Dermis blood vessel endothelial cell (primary cell): ENCODE data around the gene PSIP1. TPM values are rescaled to one million over a fixed set of nuclear protein-coding genes. Genes with fewer than 3 reads are reported as not detected.
"Not testable (repeated sequence)": the region's sequence is repeated elsewhere in the genome, so short reads cannot be mapped to it uniquely, and the experiment has no call there.

Experiments used
- DNase-seq: peaks from one replicate; pipeline ENCODE4 v3.0.0; 2010
- total RNA-seq: library from RNA; depleted of rRNA; stranded (reverse); fragments of >200 nt; gene quantifications from 2 replicates; pipeline ENCODE4 v1.2.3, GENCODE V29; 2014

The PSIP1 gene
- total RNA-seq, 1 donor from 2014 or later, result 55.8 TPM

DNA sequence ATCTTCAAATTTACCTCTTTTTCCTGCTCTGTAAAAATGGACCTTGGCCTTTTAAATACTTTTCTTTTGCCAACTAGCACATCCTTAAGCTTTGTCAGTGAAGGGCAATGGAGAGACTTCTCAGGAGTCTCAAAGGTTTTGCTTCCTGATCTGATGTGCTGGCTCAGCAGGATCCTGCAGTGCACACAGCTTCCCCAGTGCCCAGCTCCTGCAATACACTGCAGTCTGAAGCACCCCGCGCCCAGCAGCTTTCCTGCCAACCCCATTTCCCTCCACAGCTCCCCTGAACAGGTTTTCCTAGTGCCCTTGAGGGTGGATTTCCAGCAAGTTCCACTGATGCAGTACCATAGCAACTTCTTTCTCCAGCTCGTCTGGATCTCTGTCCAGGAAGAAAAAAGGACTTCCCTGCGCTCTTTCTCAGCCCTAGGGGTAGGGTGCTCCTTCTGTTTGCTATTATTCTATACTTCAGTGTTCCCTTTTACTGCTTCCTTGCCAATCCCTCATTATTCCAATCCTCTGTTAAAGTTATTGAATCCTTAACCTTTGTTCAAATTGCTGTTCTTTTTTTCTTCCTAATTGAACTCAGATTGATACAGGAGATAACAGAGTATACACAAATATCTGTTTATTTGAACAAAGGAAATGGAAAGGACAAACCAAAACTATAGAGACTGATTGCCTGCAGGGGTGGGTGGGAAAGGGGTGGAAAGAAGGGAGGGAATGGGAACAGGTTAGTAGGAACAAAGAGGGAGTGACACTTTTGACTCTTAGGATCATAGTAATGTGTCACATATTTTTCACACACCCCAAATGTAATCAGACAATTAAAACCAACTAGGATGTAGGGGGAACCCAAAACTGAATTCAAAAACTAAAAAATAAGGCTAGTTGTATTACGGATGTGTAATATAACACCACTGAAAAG lies 79.6 kb downstream of the PSIP1 start:
- peak; percentile 11 for DNase-seq

- DNase-seq, result not testable (repeated sequence)
These were observed 83.1 kb downstream of the PSIP1 start for GRCh38 chr9:15427702-15428101.

DNA sequence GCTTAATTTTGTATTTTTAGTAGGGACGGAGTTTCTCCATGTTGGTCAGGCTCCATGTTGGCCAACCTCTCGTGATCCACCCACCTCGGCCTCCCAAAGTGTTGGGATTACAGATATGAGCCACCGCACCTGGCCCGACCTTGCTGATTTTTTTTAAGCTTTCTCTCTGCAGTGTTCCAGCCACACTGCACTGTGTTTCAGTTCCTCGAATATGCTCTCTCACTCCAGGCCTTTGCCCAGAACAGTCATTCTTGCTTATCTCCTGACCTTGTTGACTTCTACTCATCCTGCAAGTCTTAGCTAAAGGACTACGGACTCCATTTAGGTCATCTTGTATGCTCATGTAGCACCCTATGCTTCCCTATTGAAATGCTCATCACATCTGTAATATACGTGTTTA lies 84.8 kb downstream of the PSIP1 start:
- DNase-seq, result no peak

DNA sequence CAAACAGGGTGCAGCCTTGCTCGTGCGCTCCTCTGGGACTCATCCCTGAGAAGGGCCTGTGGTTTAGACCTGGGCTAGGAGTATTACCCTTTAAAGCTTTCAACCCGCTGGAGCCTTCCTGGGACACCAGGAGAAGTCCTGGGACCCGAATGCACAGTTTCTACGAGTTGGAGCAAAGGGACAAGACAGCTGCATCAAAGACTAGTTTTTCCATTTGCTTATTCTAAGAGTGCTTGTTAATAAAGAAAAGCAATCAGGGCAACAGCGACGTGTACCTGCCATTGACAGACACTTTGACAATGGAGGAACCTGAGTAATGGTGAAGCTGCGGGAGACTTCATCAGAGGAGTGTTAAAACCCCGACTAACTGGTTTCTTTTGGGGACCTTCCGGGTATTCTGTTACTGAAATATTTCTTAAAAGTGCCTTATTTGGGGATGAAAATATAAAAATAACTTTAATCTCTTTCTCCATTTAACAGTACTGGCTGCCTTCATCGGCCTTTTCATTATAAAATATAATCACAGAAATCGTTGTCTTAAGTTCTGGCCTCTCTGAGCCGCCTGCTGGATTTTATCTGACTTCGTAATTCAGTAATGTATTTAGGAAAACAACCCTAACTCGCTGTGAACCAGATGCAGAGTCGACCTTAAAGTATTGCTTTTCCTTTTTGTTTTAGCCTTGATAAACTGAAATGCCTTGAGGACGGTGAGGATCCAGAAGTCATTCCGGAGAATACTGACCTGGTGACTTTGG lies 87.4 kb downstream of the PSIP1 start:
- peak; percentile 49 for DNase-seq

DNA sequence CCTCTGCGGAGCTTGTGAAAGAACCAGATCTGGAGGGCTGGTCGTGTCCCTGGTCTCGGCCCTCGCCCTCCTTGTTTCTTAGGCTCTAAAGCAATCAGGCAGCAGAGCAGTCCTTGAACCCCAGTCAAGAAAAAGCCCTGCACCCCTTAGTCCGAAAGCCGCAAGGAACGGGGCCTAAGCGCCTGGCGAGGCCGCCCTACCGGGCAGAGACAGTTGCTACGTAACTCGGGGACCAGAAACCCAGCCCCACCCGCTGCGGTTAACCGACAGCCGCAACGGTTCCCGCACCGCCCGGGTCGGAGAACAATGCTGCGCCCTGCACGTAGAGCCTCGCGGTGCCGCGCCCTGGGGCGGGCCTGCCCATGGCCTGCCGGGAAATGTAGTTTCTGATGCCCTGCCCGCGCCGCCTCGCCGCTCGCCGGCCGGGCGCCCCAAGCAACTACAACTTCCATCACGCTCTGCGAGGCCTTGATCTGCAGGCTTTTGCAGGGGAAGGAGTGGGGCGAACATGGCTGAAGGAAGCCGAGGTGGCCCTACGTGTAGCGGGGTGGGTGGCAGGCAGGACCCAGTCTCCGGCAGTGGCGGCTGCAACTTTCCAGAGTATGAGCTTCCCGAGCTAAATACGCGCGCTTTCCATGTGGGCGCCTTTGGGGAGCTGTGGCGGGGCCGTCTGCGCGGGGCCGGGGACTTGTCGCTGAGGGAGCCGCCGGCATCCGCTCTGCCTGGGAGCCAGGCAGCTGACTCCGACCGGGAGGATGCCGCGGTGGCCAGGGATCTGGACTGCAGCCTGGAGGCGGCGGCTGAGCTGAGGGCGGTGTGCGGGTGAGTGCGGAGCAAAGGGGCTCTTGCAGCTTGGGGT lies 88.2 kb downstream of the PSIP1 start, which contains the start of gene SNAPC3:
TSS of gene SNAPC3 (plus strand) at position 505 of the 859 bp plus-strand sequence. CDS start at position 509, 4 bp downstream.
- DNase-seq, result peak; percentile 97

GRCh38 chr9:15421990-15422371 lies 88.8 kb downstream of the PSIP1 start:
- no peak for DNase-seq

GRCh38 chr9:15421532-15421931 lies 89.2 kb downstream of the PSIP1 start:
- DNase-seq, result no peak

DNA sequence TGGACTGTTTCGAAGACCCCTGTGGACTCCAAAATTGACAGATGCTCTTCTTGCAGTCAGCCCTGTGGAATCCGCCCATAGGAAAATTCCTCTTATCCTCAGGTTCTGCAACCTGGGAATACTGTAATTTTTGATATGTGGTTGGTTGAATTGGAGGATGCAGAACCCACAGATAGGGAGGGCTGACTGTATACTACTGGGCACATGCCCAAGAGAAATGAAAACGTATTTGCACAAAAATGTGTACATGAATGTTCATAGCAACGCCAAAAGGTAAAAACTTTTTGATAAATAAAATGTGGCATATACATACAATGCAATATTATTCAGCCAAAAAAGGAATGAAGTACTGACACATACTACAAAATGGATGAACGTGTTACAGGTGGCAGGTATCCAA lies 90.0 kb downstream of the PSIP1 start:
- DNase-seq, result no peak

GRCh38 chr9:15417626-15418025 lies 93.1 kb downstream of the PSIP1 start:
- no peak for DNase-seq

GRCh38 chr9:15416880-15417279 lies 93.9 kb downstream of the PSIP1 start:
- DNase-seq, result peak; percentile 62

Other genes starting within 250 kb of the PSIP1 start
- 6.7 and 7.3 TPM in 2 replicates for gene TTC39B, start 203.8 kb downstream of the PSIP1 start, total RNA-seq
- gene SNAPC3, start 88.1 kb downstream of the PSIP1 start, total RNA-seq, result 45.3 and 47.0 TPM in 2 replicates
- gene CCDC171, start 42.1 kb upstream of the PSIP1 start, total RNA-seq, result 0.68 and 0.98 TPM in 2 replicates